SK-N-SH (cell line): ENCODE measurements around the gene C1QTNF5. TPM values are rescaled to one million over a fixed set of nuclear protein-coding genes. Genes with fewer than 3 reads are reported as not detected.

Experiments used
- CTCF ChIA-PET: fragments of 300-600, 350-600 bp; formaldehyde crosslinking; extraction: SDS; loops from one replicate; lab custom pipeline; 2021; lab: Yijun Ruan, JAX
- POLR2A ChIA-PET: fragments of 350-600 bp; sonication (Branson Sonifier 250); formaldehyde crosslinking; extraction: SDS; loops from one replicate; lab custom pipeline; 2020; ENCODE audit warnings: antibody characterized with exemption, inconsistent platforms; lab: Yijun Ruan, JAX
- DNase-seq: peaks from one replicate; pipeline ENCODE4 v3.0.0; 2012
- H2AFZ ChIP-seq: fragments of 200-600 bp; sonication (generic); 2 replicates; pipeline ENCODE4 v1.8.1; 2016; ENCODE audit warnings: antibody characterized with exemption, mild to moderate bottlenecking, low read depth
- H3F3A ChIP-seq: fragments of 200-600 bp; sonication (generic); replicated peaks from 2 replicates; pipeline ENCODE3; 2016; ENCODE audit warnings: antibody characterized with exemption, mild to moderate bottlenecking; ENCODE audit not compliant: insufficient read depth
- H3K27ac ChIP-seq, 2 experiments: fragments of 200-500 bp in 1 of 2; fragments of 200-600 bp in 1 of 2; sonication (Bioruptor generic) in 1 of 2; sonication (generic), shearing (Covaris generic) in 1 of 2; 2 replicates each; pipeline versions ENCODE4 v1.5.1 to v1.6.1; 2014 to 2016; ENCODE audit warnings: low read depth in 2 of 2, inconsistent platforms in 1 of 2, low read length in 1 of 2, mild to moderate bottlenecking in 1 of 2, mixed read lengths in 1 of 2
- H3K27me3 ChIP-seq: fragments of 200-600 bp; sonication (generic), shearing (Covaris generic); 2 replicates; pipeline ENCODE4 v1.6.1; 2016; ENCODE audit warnings: mixed run types; ENCODE audit not compliant: insufficient read depth
- H3K36me3 ChIP-seq, 2 experiments: fragments of 200-500 bp in 1 of 2; fragments of 200-600 bp in 1 of 2; sonication (Bioruptor generic) in 1 of 2; sonication (generic) in 1 of 2; replicated peaks in 1 of 2; 2 replicates each; pipeline versions ENCODE3 to v1.5.1; 2014 to 2016; ENCODE audit warnings: low read length in 1 of 2, mild to moderate bottlenecking in 1 of 2; ENCODE audit not compliant: insufficient read depth in 2 of 2, control insufficient read depth in 1 of 2
- H3K4me1 ChIP-seq, 2 experiments: fragments of 200-500 bp in 1 of 2; fragments of 200-600 bp in 1 of 2; sonication (Bioruptor generic) in 1 of 2; sonication (generic), shearing (Covaris generic) in 1 of 2; 2 replicates each; pipeline versions ENCODE4 v1.5.1 to v1.6.1; 2014 to 2016; ENCODE audit warnings: low read depth in 1 of 2, low read length in 1 of 2, mixed run types in 1 of 2; ENCODE audit not compliant: insufficient read depth in 2 of 2, control insufficient read depth in 1 of 2
- H3K4me2 ChIP-seq: fragments of 200-600 bp; sonication (generic), shearing (Covaris generic); 2 replicates; pipeline ENCODE4 v1.6.1; 2017; ENCODE audit warnings: mixed run types
- H3K4me3 ChIP-seq, 2 experiments: fragments of 200-500 bp in 1 of 2; fragments of 200-600 bp in 1 of 2; sonication (Bioruptor generic) in 1 of 2; sonication (generic), shearing (Covaris generic) in 1 of 2; 2 replicates each; pipeline versions ENCODE4 v1.5.1 to v1.8.1; 2014 to 2016; ENCODE audit warnings: low read depth in 2 of 2, inconsistent platforms in 1 of 2, low read length in 1 of 2, mild to moderate bottlenecking in 1 of 2, mixed read lengths in 1 of 2, moderate library complexity in 1 of 2
- H3K79me2 ChIP-seq: fragments of 200-600 bp; sonication (generic); 2 replicates; pipeline ENCODE4 v1.8.1; 2017; ENCODE audit warnings: mild to moderate bottlenecking; ENCODE audit not compliant: insufficient read depth
- H3K9ac ChIP-seq: fragments of 200-600 bp; sonication (generic); 2 replicates; pipeline ENCODE4 v1.6.1; 2017; ENCODE audit warnings: mixed run types
- H3K9me2 ChIP-seq: fragments of 200-600 bp; sonication (generic); 2 replicates; pipeline ENCODE4 v1.6.1; 2017; ENCODE audit warnings: mixed run types
- H3K9me3 ChIP-seq: fragments of 200-600 bp; sonication (generic); 2 replicates; pipeline ENCODE4 v1.6.1; 2017; ENCODE audit warnings: mixed run types, mild to moderate bottlenecking, moderate library complexity
- H4K20me1 ChIP-seq: fragments of 200-600 bp; sonication (generic); 2 replicates; pipeline ENCODE4 v1.6.1; 2017; ENCODE audit warnings: mild to moderate bottlenecking, mixed run types; ENCODE audit not compliant: insufficient read depth
- CHD2 ChIP-seq: fragments of 150-350 bp; IDR thresholded peaks from 2 replicates; pipeline ENCODE4 v1.6.1; 2018; ENCODE audit warnings: low read length; ENCODE audit not compliant: partially characterized antibody
- CTCF ChIP-seq: fragments of 200-600 bp; sonication (generic); IDR thresholded peaks from 2 replicates; pipeline ENCODE4 v1.6.1; 2017; ENCODE audit warnings: antibody characterized with exemption, mild to moderate bottlenecking, moderate library complexity
- EP300 ChIP-seq, 2 experiments: IDR thresholded peaks; 2 replicates each; pipeline versions ENCODE4 v1.4.0 to v1.6.1; 2012; ENCODE audit warnings: borderline replicate concordance in 1 of 2, low read depth in 1 of 2, low read length in 1 of 2
- GATA2 ChIP-seq: sonication (generic); formaldehyde crosslinking; IDR thresholded peaks from 2 replicates; pipeline ENCODE4 v1.5.0; 2020; ENCODE audit warnings: mild to moderate bottlenecking, missing genetic modification reagents
- MAX ChIP-seq: IDR thresholded peaks from 2 replicates; pipeline ENCODE4 v1.4.0; 2012; ENCODE audit warnings: low read depth
- NRF1 ChIP-seq: IDR thresholded peaks from 2 replicates; pipeline ENCODE4 v1.6.1; 2012; ENCODE audit warnings: low read depth, mild to moderate bottlenecking, low read length
- POLR2AphosphoS5 ChIP-seq: IDR thresholded peaks from 2 replicates; pipeline ENCODE4 v1.6.1; 2012; ENCODE audit warnings: low read depth, low read length
- RAD21 ChIP-seq: IDR thresholded peaks from 2 replicates; pipeline ENCODE4 v1.6.1; 2012; ENCODE audit warnings: mild to moderate bottlenecking, low read length
- RCOR1 ChIP-seq: fragments of 150-350 bp; IDR thresholded peaks from 2 replicates; pipeline ENCODE4 v1.6.1; 2017; ENCODE audit warnings: antibody characterized with exemption, low read length
- SMC3 ChIP-seq: IDR thresholded peaks from 2 replicates; pipeline ENCODE4 v1.6.1; 2012; ENCODE audit warnings: low read depth, low read length, improper control_type of control experiment
- TEAD4 ChIP-seq: IDR thresholded peaks from 2 replicates; pipeline ENCODE4 v1.4.0; 2012; ENCODE audit warnings: mild to moderate bottlenecking, borderline replicate concordance; ENCODE audit not compliant: insufficient read depth
- WGBS: methylation state at CpG from one replicate; pipeline ENCODE4 v1.1.6; 2017; ENCODE audit warnings: low lambda C conversion rate; 5-methylcytosine and 5-hydroxymethylcytosine counted together
- polyA plus RNA-seq, 3 experiments: library from polyadenylated mRNA; depleted of rRNA; stranded (reverse); fragments of >200 nt; gene quantifications; 2 replicates each; pipeline ENCODE4 v1.2.3, GENCODE V29; 2012

Gene C1QTNF5
- polyA plus RNA-seq, 1 of the 3 experiments (the other 2 are of a cell fraction), result 0.71 TPM

GRCh38 chr11:119373921-119374631, 33.4 kb upstream of the C1QTNF5 start:
- 58% methylated on average over 5 of the region's 5 CpGs for WGBS
- POLR2A ChIA-PET, result interaction anchor here (1.2 to 1.8 kb wide), 6 partner anchors 18 to 279 kb away, joined by 3 to 9 read pairs (median 7); partner anchors contain the start of gene C1QTNF5

More at GRCh38 chr11:119373921-119374631, 33.4 kb upstream of the C1QTNF5 start:
- Histone ChIP-seq H3K4me3 (peak overlapping the region in 1 of 2 experiments; percentile 27; a peak in 2 of 4 replicates), H3K4me2 (0 out of 2 replicates have a peak overlapping the region, but pooled peaks have one; percentile 1), H3K27me3 (no peaks in the 10 kb centered on the region), H2AFZ (no peak overlapping the region), H3K9ac (no peak overlapping the region)
- DNase-seq, result peak; percentile 84
- TF ChIP-seq RAD21 (peak; percentile 96), EP300 (IDR thresholded peaks at IDR 0.05; ENCODE audit: borderline replicate concordance in 1 of 2, low read depth in 1 of 2, low read length in 1 of 2) (peak in 1 of 2 experiments; percentile 26; a peak in 1 of 4 replicates), NRF1 (0 out of 2 replicates have a peak, but pooled peaks have one; percentile 2), SMC3 (peak; percentile 85), TEAD4 (no peak), CTCF (peak; percentile 88), RCOR1 (peak; percentile 61; the same call in 1 of the 2 replicates), MAX (no peak), GATA2 (CRISPR knock-in tag) (peak; percentile 32; the same call in 1 of the 2 replicates), POLR2AphosphoS5 (no peak), CHD2 (peak; percentile 51)
- TF ChIP-seq, all 33 proteins: peak for 8
- H3F3A ChIP-seq, result no peaks in the 10 kb centered on the region
- H3K79me2 ChIP-seq, result no peaks in the 10 kb centered on the region
- H3K9me2 ChIP-seq, result no peaks in the 10 kb centered on the region
- H3K4me1 ChIP-seq, result peaks cover 9 to 94% of the 10 kb centered on the region in 2 experiments
- H3K27ac ChIP-seq, result peak overlapping the region in 1 of 2 experiments; percentile 98; a peak in 2 of 4 replicates
- CTCF ChIA-PET, result interaction anchor here (0.6 to 22.5 kb wide), 41 partner anchors 8 to 369 kb away, joined by 3 to 390 read pairs (median 4); partner anchors contain the start of genes C1QTNF5, CBL, DPAGT1 and MFRP
- H4K20me1 ChIP-seq, result no peaks in the 10 kb centered on the region
- H3K9me3 ChIP-seq, result no peaks in the 10 kb centered on the region
- H3K36me3 ChIP-seq, result no peaks in the 10 kb centered on the region
